ENCODE measurements around the gene PXYLP1. TPM values are rescaled to one million over a fixed set of nuclear protein-coding genes. Genes with fewer than 3 reads are reported as not detected.
"Not testable (repeated sequence)": the region's sequence is repeated elsewhere in the genome, so short reads cannot be mapped to it uniquely, and the experiment has no call there.

PXYLP1 gene
- total and polyA plus RNA-seq, 2 of the 8 experiments (the other 6 are each of a cell fraction or from before 2014, with no cell fraction given): 19.4 to 20.6 TPM

GRCh38 chr3:141211306-141211705 is 20.3 kb upstream of the PXYLP1 start:
- H3K4me1 ChIP-seq (replicated peaks in 1 of 4; ENCODE audit: control insufficient read depth in 3 of 4, insufficient read depth in 4 of 4, low read length in 3 of 4); H2BK15ac ChIP-seq (ENCODE audit: low read length); H4K91ac ChIP-seq (replicated peaks; ENCODE audit: insufficient read length, low read length); H3K23me2 ChIP-seq (ENCODE audit: low read depth, low read length); H4K5ac ChIP-seq (ENCODE audit: insufficient read length, low read depth, low read length); H2AFZ ChIP-seq (ENCODE audit: low read length); H3K9me3 ChIP-seq (ENCODE audit: insufficient read depth in 2 of 2, low read depth in 1 of 2, low read length in 1 of 2); H4K20me1 ChIP-seq (replicated peaks in 1 of 2; ENCODE audit: control insufficient read depth in 1 of 2, insufficient read depth in 2 of 2, low read length in 2 of 2); H3K56ac ChIP-seq (replicated peaks; ENCODE audit: insufficient read length, low read depth, low read length); H2BK5ac ChIP-seq (ENCODE audit: low read depth, low read length); H3K79me2 ChIP-seq (ENCODE audit: control insufficient read depth in 1 of 2, insufficient read depth in 2 of 2, low read length in 2 of 2); H2BK12ac ChIP-seq (ENCODE audit: low read depth, low read length); POLR2A ChIA-PET (ENCODE audit: partially characterized antibody); H3K36me3 ChIP-seq (ENCODE audit: control insufficient read depth in 2 of 4, insufficient read depth in 4 of 4, low read length in 3 of 4); H3K27ac ChIP-seq (ENCODE audit: low read depth, low read length); H4K8ac ChIP-seq (ENCODE audit: extremely low read depth, insufficient read depth, low read length); DNase-seq (ENCODE audit: low read depth in 1 of 2, low spot score in 2 of 2); FAIRE-seq; H2BK20ac ChIP-seq (ENCODE audit: low read length); H3K9ac ChIP-seq (replicated peaks in 1 of 4; ENCODE audit: extremely low read depth in 1 of 4, low read depth in 3 of 4, low read length in 3 of 4); H3K18ac ChIP-seq (ENCODE audit: extremely low read depth, low read length); H3K79me1 ChIP-seq (ENCODE audit: low read depth, low read length); H3K4ac ChIP-seq (replicated peaks; ENCODE audit: insufficient read length, low read depth, low read length); H3K23ac ChIP-seq (ENCODE audit: insufficient read length); H3K4me3 ChIP-seq (ENCODE audit: extremely low read depth in 1 of 4, insufficient read depth in 2 of 4, low read depth in 3 of 4, low read length in 4 of 4); H3K27me3 ChIP-seq (replicated peaks in 1 of 4; ENCODE audit: control insufficient read depth in 3 of 4, extremely low read depth in 1 of 4, insufficient read depth in 3 of 4, low read length in 3 of 4); H2BK120ac ChIP-seq (replicated peaks; ENCODE audit: low read depth, low read length); H3K14ac ChIP-seq (ENCODE audit: insufficient read length); H3K4me2 ChIP-seq (ENCODE audit: insufficient read depth in 1 of 2, low read depth in 2 of 2, low read length in 2 of 2); H2AK5ac ChIP-seq (ENCODE audit: low read depth, low read length): not testable (repeated sequence)
- CTCF ChIA-PET (ENCODE audit: partially characterized antibody): interaction anchor here (1.0 to 1.4 kb wide), 6 partner anchors 13 to 244 kb away, joined by 3 to 4 read pairs (median 3); no protein-coding TSS in a partner anchor
- WGBS, 2 experiments (ENCODE audit: extremely low coverage in 1 of 2, insufficient coverage in 1 of 2, insufficient read length in 1 of 2, insufficient replicate concordance in 2 of 2, low coverage in 1 of 2, low lambda C conversion rate in 2 of 2, missing lambda C conversion rate in 1 of 2): 64% methylated on average over 1 of the region's 1 CpG; no CpG with 5 or more reads in 1 of the 2 experiments
